ENCODE measurements around the gene SIPA1L3.
A peak's percentile ranks its signal among the peaks of the same experiment; 100 is the strongest.

SIPA1L3 gene

GRCh38 chr19:37930416-37930815 lies 23.4 kb downstream of the SIPA1L3 start:
- TF ChIP-seq MYC (IDR thresholded peaks at IDR 0.05; ENCODE audit: low read depth, low read length): no peak
- TF ChIP-seq, protein P1, sequence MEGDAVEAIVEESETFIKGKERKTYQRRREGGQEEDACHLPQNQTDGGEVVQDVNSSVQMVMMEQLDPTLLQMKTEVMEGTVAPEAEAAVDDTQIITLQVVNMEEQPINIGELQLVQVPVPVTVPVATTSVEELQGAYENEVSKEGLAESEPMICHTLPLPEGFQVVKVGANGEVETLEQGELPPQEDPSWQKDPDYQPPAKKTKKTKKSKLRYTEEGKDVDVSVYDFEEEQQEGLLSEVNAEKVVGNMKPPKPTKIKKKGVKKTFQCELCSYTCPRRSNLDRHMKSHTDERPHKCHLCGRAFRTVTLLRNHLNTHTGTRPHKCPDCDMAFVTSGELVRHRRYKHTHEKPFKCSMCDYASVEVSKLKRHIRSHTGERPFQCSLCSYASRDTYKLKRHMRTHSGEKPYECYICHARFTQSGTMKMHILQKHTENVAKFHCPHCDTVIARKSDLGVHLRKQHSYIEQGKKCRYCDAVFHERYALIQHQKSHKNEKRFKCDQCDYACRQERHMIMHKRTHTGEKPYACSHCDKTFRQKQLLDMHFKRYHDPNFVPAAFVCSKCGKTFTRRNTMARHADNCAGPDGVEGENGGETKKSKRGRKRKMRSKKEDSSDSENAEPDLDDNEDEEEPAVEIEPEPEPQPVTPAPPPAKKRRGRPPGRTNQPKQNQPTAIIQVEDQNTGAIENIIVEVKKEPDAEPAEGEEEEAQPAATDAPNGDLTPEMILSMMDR (IDR thresholded peaks at IDR 0.05; ENCODE audit: low read depth, low read length): no peak
- TF ChIP-seq, protein P2, sequence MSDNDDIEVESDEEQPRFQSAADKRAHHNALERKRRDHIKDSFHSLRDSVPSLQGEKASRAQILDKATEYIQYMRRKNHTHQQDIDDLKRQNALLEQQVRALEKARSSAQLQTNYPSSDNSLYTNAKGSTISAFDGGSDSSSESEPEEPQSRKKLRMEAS (IDR thresholded peaks at IDR 0.05; ENCODE audit: low read depth, low read length): no peak
- no peak for TF ChIP-seq POLR2A (IDR thresholded peaks at IDR 0.05; ENCODE audit: extremely low read depth, insufficient read length)
- DNase-seq (ENCODE audit: low read depth): no peak
- H3K4me3 ChIP-seq (ENCODE audit: low read depth, low read length): no peak overlapping the region

GRCh38 chr19:37931881-37932655 lies 25.1 kb downstream of the SIPA1L3 start:
- TF ChIP-seq POLR2A (IDR thresholded peaks at IDR 0.05; ENCODE audit: extremely low read depth, insufficient read length): no peak
- TF ChIP-seq, protein P2 (IDR thresholded peaks at IDR 0.05; ENCODE audit: low read depth, low read length): peak; percentile 47
- TF ChIP-seq MYC (IDR thresholded peaks at IDR 0.05; ENCODE audit: low read depth, low read length): 0 out of 2 replicates have a peak, but pooled peaks have one; percentile 49
- TF ChIP-seq, protein P1 (IDR thresholded peaks at IDR 0.05; ENCODE audit: low read depth, low read length): no peak
- peak overlapping the region; percentile 60 for H3K4me3 ChIP-seq (ENCODE audit: low read depth, low read length)
- peak; percentile 79 for DNase-seq (ENCODE audit: low read depth)

GRCh38 chr19:37932985-37933936 lies 26.3 kb downstream of the SIPA1L3 start:
- DNase-seq (ENCODE audit: low read depth): peak; percentile 71
- peak overlapping the region; percentile 45 for H3K4me3 ChIP-seq (ENCODE audit: low read depth, low read length)
- TF ChIP-seq MYC (IDR thresholded peaks at IDR 0.05; ENCODE audit: low read depth, low read length): no peak
- no peak for TF ChIP-seq POLR2A (IDR thresholded peaks at IDR 0.05; ENCODE audit: extremely low read depth, insufficient read length)
- TF ChIP-seq, protein P1 (IDR thresholded peaks at IDR 0.05; ENCODE audit: low read depth, low read length): no peak
- TF ChIP-seq, protein P2 (IDR thresholded peaks at IDR 0.05; ENCODE audit: low read depth, low read length): no peak

GRCh38 chr19:37933937-37934358 lies 26.9 kb downstream of the SIPA1L3 start:
- H3K4me3 ChIP-seq (ENCODE audit: low read depth, low read length): no peak overlapping the region
- DNase-seq (ENCODE audit: low read depth): no peak
- TF ChIP-seq, protein P1 (IDR thresholded peaks at IDR 0.05; ENCODE audit: low read depth, low read length): no peak
- TF ChIP-seq, protein P2 (IDR thresholded peaks at IDR 0.05; ENCODE audit: low read depth, low read length): no peak
- TF ChIP-seq POLR2A (IDR thresholded peaks at IDR 0.05; ENCODE audit: extremely low read depth, insufficient read length): no peak
- no peak for TF ChIP-seq MYC (IDR thresholded peaks at IDR 0.05; ENCODE audit: low read depth, low read length)

DNA sequence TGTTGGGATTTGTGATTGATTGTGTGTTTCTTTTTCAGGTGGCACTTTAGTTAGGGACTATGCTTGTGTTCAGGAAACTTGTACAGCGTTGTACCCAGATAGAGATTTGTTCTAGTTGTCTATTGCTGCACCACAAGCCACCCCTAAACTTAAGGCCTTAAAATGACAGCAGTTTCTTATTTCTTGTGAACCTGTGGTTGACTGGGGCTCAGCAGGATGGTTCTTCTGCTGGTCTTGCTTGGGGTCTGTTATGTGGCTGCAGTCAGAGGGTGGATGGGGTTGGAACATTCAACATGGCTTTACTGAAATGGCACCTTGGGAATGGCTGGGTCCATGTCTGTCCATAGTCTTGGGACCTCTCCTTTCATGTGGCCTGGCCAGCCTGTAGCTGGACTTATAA lies 28.3 kb downstream of the SIPA1L3 start:
- H3K4me3 ChIP-seq (ENCODE audit: low read depth, low read length): no peak overlapping the region
- no peak for DNase-seq (ENCODE audit: low read depth)
- TF ChIP-seq POLR2A (IDR thresholded peaks at IDR 0.05; ENCODE audit: extremely low read depth, insufficient read length) (no peak), MYC (IDR thresholded peaks at IDR 0.05; ENCODE audit: low read depth, low read length) (no peak)
- TF ChIP-seq, protein P2 (IDR thresholded peaks at IDR 0.05; ENCODE audit: low read depth, low read length): no peak
- TF ChIP-seq, protein P1 (IDR thresholded peaks at IDR 0.05; ENCODE audit: low read depth, low read length): no peak

Data from NB4 (cell line).